HG03095 (cell line): Measurements from ENCODE around the gene MAP1B.

Experiments
- ATAC-seq: cut with Tn5 transposase; IDR thresholded peaks from one replicate; pipeline ENCODE4 v1.9.1; 2021; ENCODE audit warnings: moderate library complexity; ENCODE audit not compliant: unreplicated experiment

Gene MAP1B

GRCh38 chr5:72187388-72188075 lies 80.3 kb downstream of the MAP1B start:
- no peak for ATAC-seq

GRCh38 chr5:72188166-72188565 lies 80.9 kb downstream of the MAP1B start:
- ATAC-seq = no peak

GRCh38 chr5:72189146-72189545 lies 81.9 kb downstream of the MAP1B start:
- no peak for ATAC-seq

GRCh38 chr5:72191404-72191803 lies 84.1 kb downstream of the MAP1B start:
- ATAC-seq = no peak

- peak; percentile 85 for ATAC-seq
These were observed 87.6 kb downstream of the MAP1B start for GRCh38 chr5:72194846-72195245.

GRCh38 chr5:72195581-72195980 lies 88.3 kb downstream of the MAP1B start:
- ATAC-seq = no peak

GRCh38 chr5:72197393-72197792 lies 90.1 kb downstream of the MAP1B start:
- no peak for ATAC-seq

GRCh38 chr5:72199681-72200080 lies 92.4 kb downstream of the MAP1B start:
- ATAC-seq = no peak

- no peak for ATAC-seq
These were observed 95.1 kb downstream of the MAP1B start for GRCh38 chr5:72202331-72202825.

GRCh38 chr5:72203251-72203845 lies 96.1 kb downstream of the MAP1B start:
- no peak for ATAC-seq

- no peak for ATAC-seq
These were observed 97.7 kb downstream of the MAP1B start for GRCh38 chr5:72204946-72205345.

- ATAC-seq = no peak
These were observed 98.2 kb downstream of the MAP1B start for GRCh38 chr5:72205431-72206009.

GRCh38 chr5:72206160-72206559 lies 98.9 kb downstream of the MAP1B start:
- no peak for ATAC-seq

GRCh38 chr5:72206994-72207393 lies 99.7 kb downstream of the MAP1B start:
- no peak for ATAC-seq

- ATAC-seq = no peak
These were observed 101.2 kb downstream of the MAP1B start for GRCh38 chr5:72208324-72208926.

GRCh38 chr5:72209147-72210115 lies 102.2 kb downstream of the MAP1B start:
- ATAC-seq = no peak

- ATAC-seq = no peak
These were observed 103.8 kb downstream of the MAP1B start for GRCh38 chr5:72210888-72211678.

- ATAC-seq = no peak
These were observed 104.9 kb downstream of the MAP1B start for GRCh38 chr5:72212171-72212570.

- ATAC-seq = no peak
These were observed 106.2 kb downstream of the MAP1B start for GRCh38 chr5:72213482-72213881.

GRCh38 chr5:72214168-72214567 lies 106.9 kb downstream of the MAP1B start:
- ATAC-seq = no peak
